Coronary artery (tissue), 2 donors: ENCODE results near the gene ATRNL1.
A peak's percentile ranks its signal among the peaks of the same experiment; 100 is the strongest.

Source experiments
- DNase-seq: peaks from one replicate; pipeline ENCODE4 v3.0.0-alpha.2; 2017; ENCODE audit warnings: low spot score
- H3K27ac ChIP-seq, 2 donors: fragments of 200-600 bp; sonication (generic); one replicate each; pipeline ENCODE4 v1.5.1; 2016 to 2019
- H3K4me3 ChIP-seq: fragments of 200-600 bp; sonication (generic); 2 replicates; pipeline ENCODE4 v1.5.1; 2016; ENCODE audit warnings: mild to moderate bottlenecking, moderate library complexity
- CTCF ChIP-seq: fragments of 200-600 bp; sonication (generic); IDR thresholded peaks from one replicate; pipeline ENCODE4 v1.5.1; 2019; ENCODE audit warnings: antibody characterized with exemption

ATRNL1 gene

GRCh38 chr10:115093286-115093775 lies at the start of gene ATRNL1:
Gene ATRNL1, plus strand, starts transcription at chr10:115093365. Its CDS starts 386 bp downstream, at chr10:115093751.
- H3K4me3 ChIP-seq: peak within 1 kb of the TSS; percentile 87
- H3K27ac ChIP-seq: peak within 1 kb of the TSS; percentile 53 to 85
- DNase-seq: peak; percentile 76

DNA sequence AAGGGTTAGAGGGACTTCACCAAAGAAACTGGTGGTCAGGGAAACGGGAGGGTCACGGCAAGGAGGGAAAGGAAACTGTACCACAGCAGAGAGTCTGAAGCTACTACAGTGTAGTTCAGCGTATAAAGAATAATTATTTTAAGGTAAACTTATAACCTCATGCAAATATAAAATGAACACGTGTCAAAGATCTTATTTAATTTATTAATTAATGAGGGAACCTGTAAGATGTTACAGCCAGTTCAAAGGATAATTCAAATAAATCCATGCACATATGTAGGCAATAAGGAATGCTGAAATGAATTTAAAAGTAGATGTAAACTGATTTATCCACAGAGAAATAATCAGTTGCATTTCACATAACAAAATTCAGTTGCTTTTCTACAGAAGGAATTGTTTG lies 49.4 kb upstream of the ATRNL1 start:
- no peak overlapping the region for H3K27ac ChIP-seq
- DNase-seq: no peak
- H3K4me3 ChIP-seq: no peak overlapping the region
- TF ChIP-seq CTCF: no peak

More at GRCh38 chr10:115093286-115093775, at the start of gene ATRNL1:
- no peak for TF ChIP-seq CTCF

- TF ChIP-seq CTCF: no peak
- no peak for DNase-seq
- H3K4me3 ChIP-seq: no peak overlapping the region
- H3K27ac ChIP-seq: no peak overlapping the region
These were observed 48.3 kb upstream of the ATRNL1 start for GRCh38 chr10:115044891-115045290.

GRCh38 chr10:115045499-115045898 lies 47.7 kb upstream of the ATRNL1 start:
- no peak for TF ChIP-seq CTCF
- Histone ChIP-seq H3K27ac (no peak overlapping the region), H3K4me3 (no peak overlapping the region)
- no peak for DNase-seq

DNA sequence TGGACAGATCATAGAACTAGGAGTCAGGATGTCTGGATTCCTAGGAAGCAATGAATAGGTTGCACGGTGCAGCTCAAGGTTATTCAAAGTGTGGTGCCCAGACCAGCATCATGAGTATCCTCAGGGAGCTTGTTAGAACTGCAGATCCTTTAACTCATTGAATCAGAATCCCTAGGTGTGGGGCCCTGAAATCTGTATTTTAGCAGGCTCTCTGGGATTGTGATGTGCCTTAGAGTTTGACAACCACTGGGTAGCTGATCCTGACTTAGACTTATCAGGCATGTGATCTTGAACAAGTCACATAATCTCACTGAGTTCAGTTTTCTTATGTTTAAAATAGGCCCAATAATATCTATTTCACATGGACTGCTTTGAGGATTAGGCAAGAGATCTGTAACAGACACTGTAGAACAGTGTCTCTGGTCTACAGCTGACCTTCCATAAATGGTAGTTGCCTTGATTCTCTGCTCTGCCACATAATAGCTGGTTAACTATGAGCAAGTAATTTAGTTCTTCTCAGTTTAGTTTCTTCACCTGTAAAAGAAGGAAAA lies 46.4 kb upstream of the ATRNL1 start:
- TF ChIP-seq CTCF: no peak
- no peak overlapping the region for H3K27ac ChIP-seq
- H3K4me3 ChIP-seq: no peak overlapping the region
- DNase-seq: no peak

- DNase-seq: no peak
- no peak overlapping the region for H3K4me3 ChIP-seq
- H3K27ac ChIP-seq: no peak overlapping the region
- no peak for TF ChIP-seq CTCF
These were observed 45.5 kb upstream of the ATRNL1 start for GRCh38 chr10:115047705-115048104.

DNA sequence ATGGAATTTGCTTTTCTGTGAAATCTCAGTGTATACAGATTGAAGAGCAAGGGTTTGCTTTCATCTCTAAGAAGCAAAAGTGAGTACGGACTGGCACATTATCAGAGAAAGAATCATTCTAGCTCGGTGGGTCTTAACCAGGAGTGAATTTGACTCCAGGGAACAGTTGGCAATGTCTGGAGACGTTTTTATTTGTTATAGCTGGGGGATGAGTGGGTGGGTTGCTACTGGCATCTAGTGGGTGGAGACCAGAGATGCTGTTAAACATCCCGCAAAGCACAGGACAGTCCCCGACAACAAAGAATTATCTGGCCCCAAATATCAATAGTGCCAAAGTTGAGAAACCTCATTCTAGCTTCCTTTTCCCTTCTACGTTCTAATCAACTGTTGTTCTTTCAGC lies 43.8 kb upstream of the ATRNL1 start:
- no peak overlapping the region for H3K27ac ChIP-seq
- H3K4me3 ChIP-seq: no peak overlapping the region
- no peak for TF ChIP-seq CTCF
- DNase-seq: no peak
